GM19023 (cell line): ENCODE data around the gene NOPCHAP1.

ENCODE experiments used
- ATAC-seq: cut with Tn5 transposase; IDR thresholded peaks from one replicate; pipeline ENCODE4 v1.9.1; 2021; ENCODE audit warnings: mild to moderate bottlenecking, moderate library complexity; ENCODE audit not compliant: unreplicated experiment

Gene NOPCHAP1

DNA sequence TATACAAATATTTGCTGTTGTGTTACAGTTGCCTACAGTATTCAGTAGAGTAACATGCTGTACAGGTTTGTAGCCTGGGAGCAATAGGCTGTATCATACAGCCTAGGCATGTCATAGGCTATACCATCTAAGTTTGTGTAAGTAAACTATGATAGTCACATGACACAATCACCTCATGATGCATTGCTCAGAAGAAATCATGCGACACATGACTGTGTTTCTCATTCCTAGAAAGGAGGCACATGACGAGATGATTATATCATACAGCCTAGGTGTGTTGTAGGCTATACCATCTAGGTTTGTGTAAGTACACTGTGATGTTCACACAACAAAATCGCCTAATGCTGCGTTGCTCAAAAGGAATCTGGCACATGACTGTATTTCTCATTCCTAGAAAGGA, 31.9 kb downstream of the NOPCHAP1 start:
- ATAC-seq, result no peak

DNA sequence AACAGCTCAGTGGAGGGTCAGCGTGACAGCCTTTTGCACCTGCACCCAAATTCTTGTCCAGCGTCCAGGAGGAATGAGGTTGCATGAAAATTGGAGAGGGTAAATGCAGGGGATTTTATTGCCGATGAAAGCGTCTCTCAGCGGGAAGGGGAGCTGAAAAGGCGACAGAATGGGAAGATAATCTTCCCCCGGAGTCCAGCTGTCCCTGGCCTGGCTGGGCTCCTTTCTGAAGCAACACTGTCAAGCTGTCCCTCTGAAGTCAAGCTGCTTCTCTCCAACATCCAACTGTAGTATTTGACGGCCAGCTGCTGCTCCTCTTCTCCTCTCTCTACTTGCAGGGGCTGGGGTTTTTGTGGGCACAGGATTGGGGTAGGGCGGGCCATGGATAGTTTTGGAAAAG, 32.7 kb downstream of the NOPCHAP1 start:
- no peak for ATAC-seq

DNA sequence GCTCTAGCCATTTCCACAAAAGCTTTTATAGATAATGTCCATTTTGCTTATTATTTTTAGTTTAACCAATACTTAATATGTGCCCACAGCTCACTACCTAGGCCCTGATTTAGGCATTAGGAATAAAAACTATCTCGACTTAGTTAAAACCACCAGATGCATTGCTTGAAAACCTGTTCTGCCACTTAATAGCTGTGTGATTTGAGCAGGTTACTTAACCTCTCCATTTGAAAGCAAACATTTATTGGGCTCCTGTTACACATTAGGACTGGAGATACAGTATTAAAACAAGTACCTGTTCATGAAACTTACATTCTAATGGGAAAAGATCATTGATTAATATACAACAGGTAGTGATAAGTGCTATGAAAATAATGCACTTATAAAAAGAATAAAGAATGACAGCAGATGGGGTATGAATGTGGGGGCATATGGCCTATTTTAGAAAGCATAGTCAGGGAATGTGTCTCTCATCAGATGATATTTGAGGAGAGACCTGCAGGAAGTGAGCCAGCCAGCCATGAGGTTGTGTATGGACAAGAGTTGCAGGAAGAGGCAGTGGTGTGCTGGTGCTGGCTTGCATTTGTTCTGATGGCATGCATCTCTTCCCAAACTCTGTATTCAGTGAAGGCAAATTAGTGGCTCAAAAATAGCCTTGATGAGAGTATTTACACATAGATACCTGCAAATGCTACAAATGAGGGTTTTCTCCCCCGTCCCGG, 34.3 kb downstream of the NOPCHAP1 start:
- no peak for ATAC-seq

DNA sequence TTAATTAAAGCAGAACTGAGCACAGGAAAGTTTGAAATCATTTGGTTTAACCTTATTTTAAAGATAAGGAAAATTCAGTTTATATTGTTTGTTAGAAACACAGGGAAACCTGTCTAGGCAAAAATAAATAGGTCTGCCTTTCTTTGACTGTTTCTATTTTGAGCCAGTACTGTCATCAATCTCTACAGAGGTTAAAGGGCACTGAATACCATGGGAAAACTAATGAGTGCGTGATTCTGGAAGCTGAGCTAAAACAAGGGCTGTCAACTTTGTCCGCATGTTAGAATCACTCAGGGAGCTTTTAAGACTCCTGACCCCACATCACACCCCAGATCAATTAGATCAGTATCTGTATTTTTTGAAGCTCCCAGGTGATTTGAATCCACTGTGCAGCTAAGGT, 38.8 kb downstream of the NOPCHAP1 start:
- no peak for ATAC-seq

DNA sequence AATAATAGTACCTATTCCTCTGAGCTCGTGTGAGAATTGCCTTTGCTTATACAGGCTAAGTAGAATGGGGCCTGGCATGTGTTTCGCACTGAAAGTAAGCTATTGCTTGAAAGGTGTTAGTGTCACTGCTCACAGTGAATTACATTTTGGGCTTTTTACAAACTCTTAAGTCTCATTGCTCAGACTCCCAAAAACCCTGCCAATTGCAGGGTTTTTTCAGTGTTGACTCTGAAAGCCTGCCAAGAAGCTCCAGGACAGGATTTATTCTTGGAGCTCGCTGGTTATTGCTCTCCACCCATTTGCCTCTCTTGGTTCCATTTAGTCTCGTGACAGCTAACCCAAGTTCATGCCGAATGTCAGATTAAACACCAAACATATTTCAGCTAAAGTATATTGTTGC, 39.8 kb downstream of the NOPCHAP1 start:
- no peak for ATAC-seq

DNA sequence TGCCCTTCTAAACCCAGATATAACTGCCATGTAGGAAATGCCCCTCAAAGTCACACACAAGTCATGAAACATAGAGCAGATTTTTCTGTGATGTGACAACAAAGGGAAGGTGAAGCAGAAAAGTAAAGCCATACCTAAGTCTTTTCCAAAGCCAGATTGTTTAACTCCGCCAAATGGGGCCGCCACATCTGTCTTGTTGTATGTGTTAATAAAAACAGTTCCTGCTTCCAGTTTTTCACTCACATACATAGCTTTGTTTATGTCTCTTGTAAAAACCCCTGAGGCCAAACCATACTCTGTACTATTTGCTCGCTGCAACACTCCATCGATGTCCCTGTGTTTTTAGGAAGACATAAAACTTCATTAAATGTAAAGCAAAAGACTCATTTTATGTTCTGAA, 40.3 kb downstream of the NOPCHAP1 start:
- no peak for ATAC-seq

DNA sequence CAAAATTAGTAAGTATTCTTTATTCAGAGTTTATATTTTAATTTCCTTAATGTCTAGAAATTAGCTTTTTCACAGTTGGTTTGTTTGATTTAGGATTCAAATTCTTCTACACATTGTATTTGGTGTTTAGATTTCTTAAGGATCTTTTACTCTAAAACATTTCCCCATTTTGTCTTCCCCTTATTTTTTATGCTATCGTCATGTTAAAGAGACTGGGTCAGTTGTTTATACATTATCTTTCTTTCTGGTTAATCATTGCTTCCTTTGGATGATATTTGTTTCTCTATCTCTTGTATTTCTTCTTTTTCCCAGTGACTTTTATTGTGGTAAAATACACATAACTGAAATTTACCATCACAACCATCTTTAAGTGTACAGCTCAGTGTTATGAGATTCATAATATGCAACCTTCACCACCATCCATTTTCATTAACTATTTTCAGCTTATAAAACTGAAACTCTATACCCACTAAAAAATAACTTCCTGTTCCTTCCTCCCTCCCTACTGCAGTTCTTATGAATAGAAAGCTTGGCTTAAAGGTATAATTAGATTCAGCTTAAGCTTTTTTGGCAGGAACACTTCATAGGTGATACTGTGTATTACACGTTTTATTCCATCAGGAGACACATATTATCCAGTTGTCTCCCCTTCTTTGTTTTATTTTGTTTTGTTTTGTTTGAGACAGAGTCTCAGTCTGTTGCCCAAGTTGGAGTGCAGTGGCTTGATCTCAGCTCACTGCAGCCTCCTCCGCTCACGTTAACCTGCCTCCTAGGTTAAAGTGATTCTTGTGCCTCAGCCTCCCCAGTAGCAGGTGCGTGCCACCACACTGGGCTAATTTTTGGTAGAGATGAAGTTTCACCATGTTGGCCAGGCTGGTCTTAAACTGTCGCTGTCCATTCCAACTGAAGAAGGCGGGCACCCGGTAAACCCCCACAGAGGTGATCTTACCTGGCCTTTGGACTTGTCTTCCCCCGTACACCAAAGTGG, 45.0 kb downstream of the NOPCHAP1 start:
- no peak for ATAC-seq

DNA sequence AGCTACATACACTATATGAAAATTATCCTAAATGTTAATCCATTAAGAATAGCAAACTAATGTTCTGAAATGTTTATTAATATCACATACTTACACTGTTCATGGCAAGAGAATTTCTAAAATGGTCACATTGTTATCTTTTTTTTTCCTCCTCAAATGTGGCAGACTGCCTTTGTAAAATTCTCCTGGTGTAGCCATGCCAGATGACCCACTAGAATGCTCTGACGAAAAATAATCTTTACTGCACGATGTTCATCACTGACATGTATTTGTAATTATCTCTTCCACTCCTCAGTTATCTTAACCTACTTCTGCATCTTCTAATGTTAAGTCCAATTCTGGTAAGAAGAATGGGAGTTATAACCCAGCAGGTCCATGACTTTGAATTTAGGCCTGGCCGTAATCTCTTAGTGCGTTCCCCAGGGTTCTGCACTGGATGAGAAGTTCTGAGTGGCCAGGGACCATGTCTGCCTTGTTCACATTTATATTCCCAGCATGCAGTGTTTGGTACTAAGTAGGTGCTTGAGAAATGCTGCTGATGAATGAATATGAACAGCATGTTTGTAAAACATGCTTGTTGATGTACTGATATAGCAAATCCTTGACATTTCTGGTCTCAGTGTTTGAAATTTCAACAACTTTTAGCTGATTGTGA, 46.7 kb downstream of the NOPCHAP1 start:
- ATAC-seq, result no peak

DNA sequence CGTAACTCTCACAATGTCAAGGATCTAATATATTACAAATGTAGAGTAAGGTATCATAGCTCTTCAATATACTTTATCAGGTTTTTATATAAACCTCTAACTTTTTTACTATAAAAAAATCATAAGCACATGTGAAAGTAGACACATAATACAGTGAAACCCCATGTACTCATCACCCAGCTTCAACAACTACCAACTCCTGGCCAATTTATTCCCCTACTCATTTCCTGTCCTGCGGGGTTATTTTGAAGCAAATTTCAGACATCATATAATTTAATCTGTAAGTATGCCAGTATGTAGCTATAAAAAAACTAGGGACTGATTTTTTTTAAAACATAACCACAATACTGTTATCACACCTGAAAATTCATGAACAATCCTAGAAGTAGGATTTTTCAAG, 47.7 kb downstream of the NOPCHAP1 start:
- no peak for ATAC-seq
